ENCODE measurements around the gene UBQLN1.
"Not testable (repeated sequence)": the region's sequence is repeated elsewhere in the genome, so short reads cannot be mapped to it uniquely, and the experiment has no call there.

Gene UBQLN1

GRCh38 chr9:83630938-83631457 lies 76.8 kb downstream of the UBQLN1 start:
- DNase-seq, result no peak

GRCh38 chr9:83629433-83630104 lies 78.2 kb downstream of the UBQLN1 start:
- DNase-seq, result no peak

GRCh38 chr9:83628540-83628939 lies 79.2 kb downstream of the UBQLN1 start:
- no peak for DNase-seq

DNA sequence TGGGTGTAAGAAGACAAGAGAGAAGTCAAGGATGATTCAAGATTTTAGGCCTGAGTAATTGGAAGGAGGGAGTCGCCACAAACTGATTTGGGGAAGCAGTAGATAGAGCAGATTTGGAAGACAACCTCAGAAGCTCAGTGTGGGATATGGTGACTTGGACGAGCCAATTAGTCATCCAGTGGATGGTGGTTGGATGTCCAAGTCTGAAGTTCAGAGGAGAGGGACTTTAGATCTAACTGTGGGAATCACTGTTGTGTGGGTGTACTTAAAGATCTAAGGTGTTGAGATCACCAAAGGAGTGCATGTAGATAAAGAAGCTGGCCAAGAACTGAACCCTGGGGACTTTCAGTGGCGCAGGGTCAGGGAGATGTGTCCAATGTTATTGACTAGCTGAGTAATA lies 82.6 kb downstream of the UBQLN1 start:
- no peak for DNase-seq

GRCh38 chr9:83623679-83624076 lies 84.1 kb downstream of the UBQLN1 start:
- DNase-seq, result peak; percentile 22

DNA sequence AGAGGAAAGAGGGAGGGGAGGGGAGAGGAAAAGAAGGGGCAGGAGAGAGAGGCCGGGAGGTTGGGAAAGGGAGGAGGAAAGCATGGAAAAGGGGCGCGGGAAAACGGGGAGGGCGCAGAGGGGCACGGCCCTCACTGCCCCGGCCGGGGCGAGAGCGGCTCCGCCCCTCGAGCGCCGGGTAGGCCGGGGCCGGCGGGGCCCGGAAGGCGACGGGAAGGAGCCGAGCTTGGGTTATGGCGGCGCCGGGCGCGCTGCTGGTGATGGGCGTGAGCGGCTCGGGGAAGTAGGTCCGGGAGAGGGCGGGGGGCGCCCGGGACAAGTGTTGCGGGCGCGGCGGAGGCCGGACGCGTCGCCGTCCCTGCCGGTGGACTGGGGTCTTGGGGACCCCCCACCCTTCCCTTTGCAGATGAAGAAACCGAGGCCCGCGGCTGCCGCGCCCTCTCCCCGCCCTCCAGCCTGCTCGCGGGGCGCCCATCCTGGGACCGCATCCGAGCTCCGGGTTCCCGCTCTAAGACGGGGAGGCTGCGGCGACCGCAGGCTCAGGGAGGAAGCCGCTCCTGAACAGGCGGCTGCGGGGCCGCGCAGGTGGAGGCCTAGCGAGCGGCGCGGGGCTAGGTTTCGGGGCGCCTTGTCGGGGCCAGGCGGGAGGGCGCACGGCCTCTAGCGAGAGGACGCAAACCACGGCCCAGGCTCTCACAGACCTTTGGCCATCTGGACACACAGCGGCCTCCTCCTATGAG lies 84.6 kb downstream of the UBQLN1 start, which contains the start of gene IDNK:
Gene IDNK, plus strand, starts transcription at position 205 of the 740 bp plus-strand sequence. Its CDS starts 29 bp downstream, at position 234.
- DNase-seq, result peak; percentile 53

GRCh38 chr9:83622433-83622938 lies 85.3 kb downstream of the UBQLN1 start:
- DNase-seq, result peak; percentile 67

DNA sequence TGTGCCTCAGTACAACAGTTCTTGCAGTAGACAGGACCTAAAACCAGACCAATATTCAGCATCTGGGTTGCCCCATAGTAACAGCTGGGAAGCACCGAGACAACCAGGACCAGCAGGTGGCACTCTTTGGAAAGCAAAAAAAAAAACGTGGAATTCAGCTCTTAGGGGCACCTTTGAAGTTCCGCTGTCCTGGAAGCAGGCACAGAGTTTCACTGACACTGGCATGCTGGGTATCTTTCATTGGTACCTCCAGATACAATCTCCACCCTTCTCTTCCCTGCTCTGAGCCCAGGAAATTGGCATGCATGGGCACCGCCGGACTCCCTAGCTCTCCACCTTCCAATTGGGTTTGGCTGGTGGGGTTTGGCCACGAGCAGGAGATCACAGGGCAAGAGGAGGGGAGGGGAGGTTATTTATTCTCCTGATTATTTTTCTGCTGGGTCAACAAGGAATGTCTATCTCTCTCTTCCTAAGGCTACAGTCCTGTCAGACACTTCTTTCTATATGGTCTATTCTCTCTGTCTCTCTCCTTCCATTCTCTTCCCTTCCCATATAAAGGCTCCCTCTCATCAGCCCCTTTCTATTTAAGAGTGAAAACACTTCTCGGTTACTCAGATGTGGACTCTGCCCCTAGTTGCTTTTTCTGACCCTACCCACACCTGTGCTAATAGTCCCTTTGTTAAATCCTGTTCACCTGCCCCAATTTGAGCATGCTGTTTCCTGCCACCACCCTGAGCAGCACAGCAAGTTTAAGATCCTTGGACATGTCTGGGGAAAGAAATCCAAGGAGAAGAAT lies 86.7 kb downstream of the UBQLN1 start:
- DNase-seq, result peak; percentile 33

DNA sequence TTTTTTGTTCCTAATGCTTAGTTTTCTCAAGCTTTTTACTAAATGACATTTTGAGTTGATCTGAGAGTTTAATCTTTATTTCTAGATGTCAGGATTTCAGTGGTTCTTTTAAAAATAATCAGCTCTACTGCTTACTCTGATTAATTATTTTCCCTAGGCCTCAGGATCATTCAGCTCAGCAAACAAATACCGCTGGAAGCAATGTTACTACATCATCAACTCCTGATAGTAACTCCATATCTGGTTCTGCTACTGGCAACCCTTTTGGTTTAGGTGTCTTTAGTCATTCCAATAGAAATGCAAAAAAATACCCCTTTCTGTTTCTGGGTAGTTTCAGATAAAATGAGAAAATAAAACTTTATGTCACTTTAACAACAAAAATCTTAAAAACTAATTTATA lies 90.5 kb downstream of the UBQLN1 start:
- no peak for DNase-seq

GRCh38 chr9:83613298-83613697 lies 94.5 kb downstream of the UBQLN1 start:
- not testable (repeated sequence) for DNase-seq
